ENCODE data around the gene OR52B4. TPM values are rescaled to one million over a fixed set of nuclear protein-coding genes. Genes with fewer than 3 reads are reported as not detected.

The OR52B4 gene
- total and polyA plus RNA-seq, 2 of the 8 experiments (the other 6 are each of a cell fraction or from before 2014, with no cell fraction given), result not detected

DNA sequence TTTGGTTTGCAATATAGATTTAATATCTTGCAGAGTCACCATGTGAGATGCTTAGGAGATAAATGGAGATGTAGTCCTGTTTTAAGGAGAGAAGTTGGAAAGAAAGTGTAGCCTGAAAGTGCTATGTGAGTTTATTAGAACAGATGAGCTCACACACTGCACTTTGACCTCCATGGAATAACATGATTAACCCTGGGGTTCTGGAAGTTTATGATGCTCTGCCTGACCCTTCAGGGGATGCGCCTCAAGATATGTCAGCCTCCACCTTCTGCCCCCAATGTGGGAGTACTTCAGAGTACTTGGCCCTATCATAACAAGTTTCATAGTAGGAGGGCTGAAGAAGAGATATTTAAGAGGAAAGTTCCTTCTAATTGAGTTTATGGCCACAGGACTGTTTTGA, 48.6 kb upstream of the OR52B4 start:
- Histone ChIP-seq H3K36me3 (ENCODE audit: control insufficient read depth in 2 of 4, insufficient read depth in 4 of 4, low read length in 3 of 4) (no peaks in the 10 kb centered on the region), H4K20me1 (replicated peaks in 1 of 2; ENCODE audit: control insufficient read depth in 1 of 2, insufficient read depth in 2 of 2, low read length in 2 of 2) (no peaks in the 10 kb centered on the region), H2BK5ac (ENCODE audit: low read depth, low read length) (no peak overlapping the region), H3K18ac (ENCODE audit: extremely low read depth, low read length) (no peak overlapping the region), H3K79me2 (ENCODE audit: control insufficient read depth in 1 of 2, insufficient read depth in 2 of 2, low read length in 2 of 2) (no peaks in the 10 kb centered on the region), H3K27me3 (replicated peaks in 1 of 4; ENCODE audit: control insufficient read depth in 3 of 4, extremely low read depth in 1 of 4, insufficient read depth in 3 of 4, low read length in 3 of 4) (no peaks in the 10 kb centered on the region), H2AFZ (ENCODE audit: low read length) (no peak overlapping the region), H3K23ac (ENCODE audit: insufficient read length) (no peak overlapping the region), H3K27ac (ENCODE audit: low read depth, low read length) (no peak overlapping the region), H2AK5ac (ENCODE audit: low read depth, low read length) (no peak overlapping the region), H3K14ac (ENCODE audit: insufficient read length) (no peak overlapping the region), H3K4me2 (ENCODE audit: insufficient read depth in 1 of 2, low read depth in 2 of 2, low read length in 2 of 2) (no peak overlapping the region), H4K91ac (replicated peaks; ENCODE audit: insufficient read length, low read length) (no peak overlapping the region), H3K56ac (replicated peaks; ENCODE audit: insufficient read length, low read depth, low read length) (no peak overlapping the region), H2BK20ac (ENCODE audit: low read length) (no peak overlapping the region), H3K4me1 (replicated peaks in 1 of 4; ENCODE audit: control insufficient read depth in 3 of 4, insufficient read depth in 4 of 4, low read length in 3 of 4) (no peaks in the 10 kb centered on the region), H2BK15ac (ENCODE audit: low read length) (no peak overlapping the region), H3K9me3 (ENCODE audit: insufficient read depth in 2 of 2, low read depth in 1 of 2, low read length in 1 of 2) (no peaks in the 10 kb centered on the region), H3K4ac (replicated peaks; ENCODE audit: insufficient read length, low read depth, low read length) (no peak overlapping the region), H4K8ac (ENCODE audit: extremely low read depth, insufficient read depth, low read length) (no peak overlapping the region), H3K4me3 (ENCODE audit: extremely low read depth in 1 of 4, insufficient read depth in 2 of 4, low read depth in 3 of 4, low read length in 4 of 4) (no peak overlapping the region), H3K23me2 (ENCODE audit: low read depth, low read length) (no peaks in the 10 kb centered on the region), H4K5ac (ENCODE audit: insufficient read length, low read depth, low read length) (no peak overlapping the region), H3K79me1 (ENCODE audit: low read depth, low read length) (no peaks in the 10 kb centered on the region), H2BK120ac (replicated peaks; ENCODE audit: low read depth, low read length) (no peak overlapping the region), H3K9ac (replicated peaks in 1 of 4; ENCODE audit: extremely low read depth in 1 of 4, low read depth in 3 of 4, low read length in 3 of 4) (no peak overlapping the region), H2BK12ac (ENCODE audit: low read depth, low read length) (no peak overlapping the region)
- 92% methylated on average over 1 of the region's 1 CpG; no CpG with 5 or more reads in 1 of the 2 experiments for WGBS, 2 experiments (ENCODE audit: extremely low coverage in 1 of 2, insufficient coverage in 1 of 2, insufficient read length in 1 of 2, insufficient replicate concordance in 2 of 2, low coverage in 1 of 2, low lambda C conversion rate in 2 of 2, missing lambda C conversion rate in 1 of 2)
- ChIA-PET POLR2A (ENCODE audit: partially characterized antibody) (no interaction called here), CTCF (ENCODE audit: partially characterized antibody) (no interaction called here)
- no peak for TF ChIP-seq CTCF (IDR thresholded peaks at IDR 0.05; ENCODE audit: control extremely low read depth in 1 of 3, insufficient read depth in 1 of 3, low read depth in 1 of 3, low read length in 3 of 3)
- TF ChIP-seq, protein P1, sequence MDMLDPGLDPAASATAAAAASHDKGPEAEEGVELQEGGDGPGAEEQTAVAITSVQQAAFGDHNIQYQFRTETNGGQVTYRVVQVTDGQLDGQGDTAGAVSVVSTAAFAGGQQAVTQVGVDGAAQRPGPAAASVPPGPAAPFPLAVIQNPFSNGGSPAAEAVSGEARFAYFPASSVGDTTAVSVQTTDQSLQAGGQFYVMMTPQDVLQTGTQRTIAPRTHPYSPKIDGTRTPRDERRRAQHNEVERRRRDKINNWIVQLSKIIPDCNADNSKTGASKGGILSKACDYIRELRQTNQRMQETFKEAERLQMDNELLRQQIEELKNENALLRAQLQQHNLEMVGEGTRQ (IDR thresholded peaks at IDR 0.05; ENCODE audit: low read length), result no peak
- TF ChIP-seq TBP (IDR thresholded peaks at IDR 0.05; ENCODE audit: low read depth, low read length), result no peak
- FAIRE-seq (no peak), DNase-seq (ENCODE audit: low read depth in 1 of 2, low spot score in 2 of 2) (no peak)

All from H1 (cell line).